HG03025 (cell line): ENCODE results near the gene TLDC2.
"Not testable (repeated sequence)": the region's sequence is repeated elsewhere in the genome, so short reads cannot be mapped to it uniquely, and the experiment has no call there.

Experiments used
- ATAC-seq: cut with Tn5 transposase; IDR thresholded peaks from one replicate; pipeline ENCODE4 v1.9.1; 2021; ENCODE audit warnings: mild to moderate bottlenecking, moderate library complexity; ENCODE audit not compliant: unreplicated experiment, low FRiP score

TLDC2 gene

DNA sequence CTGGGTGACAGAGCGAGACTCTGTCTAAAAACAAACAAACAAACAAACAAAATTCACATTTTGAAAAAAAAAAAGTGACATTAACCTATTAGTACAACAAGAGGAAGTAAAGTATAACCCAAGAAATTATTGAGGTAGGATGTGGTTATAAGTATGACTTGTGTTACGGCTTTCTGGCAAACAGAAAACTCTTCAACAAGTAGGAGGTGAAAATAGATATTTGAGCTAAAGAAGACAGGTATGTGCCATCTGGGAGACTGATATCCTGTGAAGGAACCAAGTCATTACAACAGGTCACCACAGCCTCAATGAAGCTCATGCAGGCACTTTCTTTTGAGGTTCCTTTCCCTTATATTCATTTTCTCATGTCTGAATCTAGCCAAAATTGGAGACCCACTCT lies 28.8 kb downstream of the TLDC2 start:
- no peak for ATAC-seq

DNA sequence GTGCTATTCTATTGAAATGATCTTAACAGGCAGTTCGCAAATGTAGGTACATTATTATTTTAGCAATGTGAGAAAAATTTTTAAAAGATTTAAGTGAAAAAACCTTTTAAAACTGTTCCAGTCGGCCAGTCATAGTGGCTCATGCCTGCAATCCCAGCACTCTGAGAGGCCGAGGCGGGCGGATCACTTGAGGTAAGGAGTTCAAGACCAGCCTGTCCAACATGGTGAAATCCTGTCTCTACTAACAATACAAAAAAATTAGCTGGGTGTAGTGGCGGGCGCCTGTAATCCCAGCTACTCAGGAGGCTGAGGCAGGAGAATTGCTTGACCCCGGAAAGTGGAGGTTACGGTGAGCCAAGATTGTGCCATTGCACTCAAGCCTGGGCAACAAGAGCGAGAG lies 29.6 kb downstream of the TLDC2 start:
- ATAC-seq: not testable (repeated sequence)

DNA sequence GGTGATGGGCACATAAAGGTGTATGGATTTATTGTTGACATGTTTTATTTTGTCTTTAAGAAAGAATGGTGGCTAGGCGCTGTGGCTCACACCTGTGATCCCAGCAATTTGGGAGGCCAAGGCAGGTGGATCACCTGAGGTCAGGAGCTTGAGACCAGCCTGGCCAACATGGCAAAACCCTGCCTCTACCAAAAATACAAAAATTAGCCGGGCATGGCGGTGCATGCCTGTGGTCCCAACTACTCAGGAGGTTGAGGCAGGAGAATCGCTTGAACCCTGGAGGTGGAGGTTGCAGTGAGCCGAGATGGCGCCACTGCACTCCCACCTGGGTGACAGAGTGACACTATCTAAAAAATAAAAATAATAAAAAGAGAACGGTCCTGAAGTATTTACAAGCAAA lies 30.1 kb downstream of the TLDC2 start:
- ATAC-seq: not testable (repeated sequence)

DNA sequence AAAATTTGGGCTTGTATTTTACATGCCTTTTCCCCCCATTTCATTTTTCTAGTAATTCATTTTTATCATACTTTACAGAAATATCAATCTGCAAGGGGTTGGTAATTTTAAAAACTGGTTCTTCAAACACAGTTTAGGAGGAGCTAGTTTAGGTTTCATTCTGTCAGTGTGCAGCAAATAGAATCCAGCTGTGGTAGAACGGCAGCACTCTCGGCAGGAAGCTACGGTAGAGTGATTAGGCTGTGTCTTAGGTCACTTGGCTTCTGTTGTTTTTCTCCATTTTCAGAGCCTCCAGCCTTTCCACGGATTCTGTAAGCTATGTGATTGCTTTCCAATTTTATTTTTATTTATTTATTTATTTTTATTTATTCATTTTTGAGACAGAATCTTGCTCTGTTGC lies 32.7 kb downstream of the TLDC2 start:
- ATAC-seq: no peak

DNA sequence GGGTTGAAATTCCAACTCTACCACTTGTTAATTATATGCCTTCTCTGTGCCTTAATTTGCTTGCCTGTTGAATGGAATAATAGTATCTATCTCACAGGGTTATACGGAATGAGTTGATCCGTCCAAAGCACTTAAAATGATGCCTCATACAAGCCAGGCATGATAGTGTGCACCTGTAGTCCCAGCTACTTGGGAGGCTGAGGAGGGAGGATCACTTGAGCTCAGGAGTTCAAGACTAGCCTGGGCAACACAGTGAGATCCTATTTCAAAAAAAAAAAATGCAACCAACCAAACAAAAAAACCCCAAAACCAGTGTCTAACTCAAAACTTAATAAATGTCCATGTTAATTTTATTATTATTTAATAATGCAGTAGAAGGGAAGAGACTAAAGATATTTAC lies 40.3 kb downstream of the TLDC2 start:
- ATAC-seq: no peak

DNA sequence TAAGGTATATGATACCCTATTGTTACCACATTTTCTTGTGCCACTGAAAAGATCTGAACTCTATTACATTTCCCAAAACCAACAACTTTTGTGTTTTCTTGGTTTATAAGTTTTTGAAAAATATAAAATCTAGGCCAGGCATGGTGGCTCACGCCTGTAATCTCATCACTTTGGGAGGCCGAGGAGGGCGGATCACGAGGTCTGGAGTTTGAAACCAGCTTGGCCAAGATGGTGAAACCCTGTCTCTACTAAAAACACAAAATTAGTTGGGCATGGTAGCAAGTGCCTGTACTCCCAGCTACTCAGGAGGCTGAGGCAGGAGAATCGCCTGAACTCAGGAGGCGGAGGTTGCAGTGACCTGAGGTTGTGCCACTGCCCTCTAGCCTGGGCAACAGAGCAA lies 41.3 kb downstream of the TLDC2 start:
- no peak for ATAC-seq

DNA sequence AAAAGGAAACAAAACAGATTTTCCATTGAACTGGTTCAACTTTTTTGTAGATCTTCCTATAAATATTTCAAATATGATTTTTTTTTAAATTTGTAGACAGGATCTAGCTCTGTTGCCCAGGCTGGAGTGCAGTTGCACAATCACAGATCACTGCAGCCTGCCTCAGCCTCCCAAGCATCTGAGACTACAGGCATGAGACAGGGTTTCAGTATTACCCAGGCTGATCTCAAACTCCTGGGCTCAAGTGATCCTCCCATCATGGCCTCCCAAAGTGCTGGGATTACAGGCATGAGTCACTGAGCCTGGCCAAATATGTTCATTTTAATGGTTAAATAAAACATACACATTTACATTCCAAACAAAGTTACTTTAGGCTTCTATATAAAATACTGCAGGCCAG lies 42.0 kb downstream of the TLDC2 start:
- no peak for ATAC-seq

DNA sequence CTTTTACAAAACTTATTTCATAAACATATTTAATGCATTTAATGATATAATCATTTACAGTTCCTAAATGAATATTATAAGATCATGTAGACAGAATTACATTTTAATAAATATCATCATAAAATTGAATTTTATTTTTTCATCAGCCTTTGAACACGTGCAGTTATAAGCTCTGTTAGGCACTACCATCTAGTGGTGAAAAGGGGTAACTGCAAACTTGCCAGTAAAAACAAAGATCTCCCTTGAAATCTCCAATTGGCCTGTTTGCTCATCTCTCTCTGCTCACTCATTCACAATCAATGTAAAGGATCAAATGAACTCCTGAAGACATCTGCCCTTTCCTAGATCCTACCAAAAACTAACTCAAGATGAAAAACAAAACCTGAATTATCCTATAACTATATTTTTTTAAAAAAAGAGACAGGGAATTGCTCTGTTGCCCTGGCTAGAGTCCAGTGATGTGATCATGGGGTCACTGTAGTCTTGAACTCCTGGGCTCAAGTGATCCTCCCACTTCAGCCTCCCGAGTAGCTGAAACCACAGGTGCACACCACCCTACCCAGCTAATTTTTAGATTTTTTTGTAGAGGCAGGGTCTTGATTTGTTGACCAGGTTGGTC lies 43.9 kb downstream of the TLDC2 start:
- no peak for ATAC-seq

DNA sequence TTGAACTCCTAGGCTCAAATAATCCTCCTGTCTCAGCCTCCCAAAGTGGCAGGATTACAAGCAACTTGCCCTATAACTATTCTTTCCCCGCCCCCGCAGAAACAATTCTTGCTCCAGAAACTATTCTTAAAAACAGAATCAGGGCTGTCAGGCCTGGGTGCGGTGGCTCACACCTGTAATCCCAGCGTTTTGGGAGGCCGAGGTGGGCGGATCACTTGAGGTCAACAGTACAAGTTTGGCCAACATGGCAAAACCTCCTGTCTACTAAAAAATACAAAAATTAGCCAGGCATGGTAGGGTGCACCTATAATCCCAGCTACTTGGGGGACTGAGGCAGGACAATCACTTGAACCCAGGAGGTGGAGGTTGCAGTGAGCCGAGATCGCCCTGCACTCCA lies 44.4 kb downstream of the TLDC2 start:
- ATAC-seq: no peak

DNA sequence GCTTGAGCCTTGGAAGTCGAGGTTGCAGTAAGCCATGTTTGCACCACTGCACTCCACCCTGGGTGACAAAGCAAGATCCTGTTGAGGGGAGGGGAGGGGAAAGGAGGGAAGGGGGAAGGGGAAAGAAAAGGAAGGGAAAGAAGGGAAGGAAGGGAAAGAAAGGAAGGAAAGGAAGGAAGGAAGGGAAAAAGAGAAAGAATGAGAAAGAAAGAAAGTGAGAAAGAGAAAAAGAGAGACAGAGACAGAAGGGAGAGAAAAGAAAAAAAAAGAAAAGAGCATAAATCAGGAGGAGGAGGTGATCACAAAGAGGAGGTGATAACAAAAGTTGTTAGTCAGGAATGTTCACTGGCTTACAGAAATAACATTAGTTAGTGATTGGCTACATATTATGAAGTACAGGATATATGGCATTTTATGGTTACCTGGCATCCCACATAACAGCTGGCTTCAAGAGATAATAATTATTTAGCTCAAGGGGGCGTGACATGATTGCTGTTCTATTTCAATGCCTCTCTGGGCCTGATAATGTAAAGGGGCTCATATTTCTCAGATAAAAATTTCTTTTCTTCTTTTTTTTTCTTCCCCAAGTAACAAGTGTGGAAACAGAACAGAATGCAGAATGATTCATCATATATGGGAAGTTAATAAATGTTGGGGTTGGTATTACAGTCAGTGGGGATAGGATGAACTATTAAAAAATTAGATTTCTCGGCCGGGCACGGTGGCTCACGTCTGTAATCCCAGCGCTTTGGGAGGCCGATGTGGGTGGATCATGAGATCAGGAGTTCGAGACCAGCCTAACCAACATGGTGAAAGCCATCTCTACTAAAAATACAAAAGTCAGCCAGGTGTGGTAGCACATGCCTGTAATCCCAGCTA lies 48.5 kb downstream of the TLDC2 start:
- no peak for ATAC-seq

DNA sequence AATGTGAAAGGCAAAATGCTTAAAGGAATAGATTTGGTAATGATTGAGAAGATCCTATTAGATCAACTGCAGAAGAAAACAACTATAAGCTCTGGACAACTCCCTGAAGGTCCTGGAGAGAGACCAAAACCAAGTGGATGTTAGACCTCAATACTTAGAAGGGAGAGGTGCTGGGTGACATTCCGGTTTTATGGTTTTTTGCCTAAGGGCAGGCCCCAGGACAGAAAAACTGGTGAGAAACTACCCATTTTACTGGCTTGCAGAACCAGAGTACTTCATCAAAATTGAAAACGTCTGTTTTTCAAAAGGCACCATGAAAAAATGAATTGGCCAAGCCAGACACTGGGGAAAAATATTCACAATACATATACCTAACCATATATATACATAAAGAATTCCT lies 49.3 kb downstream of the TLDC2 start:
- ATAC-seq: no peak

DNA sequence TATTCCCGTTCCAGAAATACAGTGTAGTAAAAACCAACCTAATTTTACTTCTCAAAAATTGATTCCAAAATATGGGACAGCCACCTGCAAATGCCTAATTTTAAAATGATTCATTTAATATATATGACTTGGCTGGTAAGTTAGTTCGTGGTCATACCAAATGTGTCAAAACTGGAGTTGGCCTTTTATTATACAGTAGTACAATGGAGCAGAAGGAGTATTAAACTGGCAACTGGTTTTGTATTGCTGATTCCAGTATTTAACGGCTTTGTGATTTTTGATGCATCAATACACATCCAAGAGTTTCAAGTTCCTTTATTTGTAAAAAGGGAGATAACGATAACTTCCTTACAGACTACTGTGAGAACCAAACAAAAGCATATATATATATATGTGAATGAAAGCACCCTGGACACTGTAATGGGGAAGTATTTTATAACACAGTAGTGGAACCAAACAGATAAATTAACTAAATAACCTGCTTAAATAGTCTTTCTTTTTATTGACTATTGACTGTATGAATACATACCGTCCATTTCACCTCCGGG lies 50.8 kb downstream of the TLDC2 start:
- no peak for ATAC-seq

DNA sequence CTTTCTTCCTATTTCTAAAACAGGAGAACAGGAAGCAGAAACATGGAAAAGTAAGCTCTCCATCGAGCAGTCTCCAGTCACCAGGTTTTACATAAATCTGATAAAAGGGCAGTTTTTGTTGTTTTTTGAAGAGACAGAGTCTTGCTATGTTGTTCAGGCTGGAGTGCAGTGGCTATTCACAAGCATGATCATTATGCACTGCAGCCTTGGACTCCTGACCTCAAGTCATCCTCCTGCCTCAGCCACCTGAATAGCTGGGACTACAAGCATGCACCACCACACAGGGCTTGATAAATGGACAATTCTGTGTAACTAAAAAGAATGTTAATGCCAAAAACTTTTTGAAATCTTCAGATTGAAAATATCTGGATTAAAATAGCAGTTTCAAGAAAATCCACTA lies 51.8 kb downstream of the TLDC2 start:
- no peak for ATAC-seq

DNA sequence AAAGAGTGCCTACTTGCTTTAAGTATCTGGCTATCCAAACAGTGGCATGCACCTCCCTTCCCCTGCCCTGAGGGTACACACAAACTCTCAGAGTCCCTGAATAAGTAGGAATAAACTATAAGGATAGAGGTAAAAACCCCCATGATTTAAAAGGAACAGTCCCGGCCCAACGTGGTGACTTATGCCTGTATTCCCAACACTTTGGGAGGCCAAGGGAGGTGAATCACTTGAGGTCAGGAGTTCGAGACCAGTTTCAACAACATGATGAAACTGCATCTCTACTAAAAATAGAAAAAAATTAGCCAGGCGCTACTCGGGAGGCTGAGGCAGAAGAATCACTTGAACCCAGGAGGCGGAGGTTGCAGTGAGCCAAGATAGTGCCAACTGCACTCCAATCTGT lies 53.4 kb downstream of the TLDC2 start:
- ATAC-seq: no peak

DNA sequence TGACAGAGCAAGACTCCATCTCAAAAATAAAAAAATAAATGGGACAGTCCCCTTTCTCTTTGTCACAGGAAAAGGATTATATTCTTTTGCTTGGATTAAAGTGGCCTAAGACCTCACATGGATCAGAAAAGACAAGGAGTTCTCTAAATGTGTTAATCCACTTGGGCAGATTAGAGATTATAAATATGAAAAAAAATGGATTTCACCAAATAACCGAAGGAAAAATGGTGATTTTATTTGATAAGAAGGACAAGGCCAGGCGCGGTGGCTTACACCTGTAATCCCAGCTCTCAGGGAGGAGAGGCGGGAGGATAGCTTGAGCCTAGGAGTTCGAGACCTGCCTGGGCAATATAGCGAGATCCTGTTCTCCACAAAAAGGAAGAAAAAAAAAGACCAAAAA lies 53.8 kb downstream of the TLDC2 start:
- ATAC-seq: no peak

DNA sequence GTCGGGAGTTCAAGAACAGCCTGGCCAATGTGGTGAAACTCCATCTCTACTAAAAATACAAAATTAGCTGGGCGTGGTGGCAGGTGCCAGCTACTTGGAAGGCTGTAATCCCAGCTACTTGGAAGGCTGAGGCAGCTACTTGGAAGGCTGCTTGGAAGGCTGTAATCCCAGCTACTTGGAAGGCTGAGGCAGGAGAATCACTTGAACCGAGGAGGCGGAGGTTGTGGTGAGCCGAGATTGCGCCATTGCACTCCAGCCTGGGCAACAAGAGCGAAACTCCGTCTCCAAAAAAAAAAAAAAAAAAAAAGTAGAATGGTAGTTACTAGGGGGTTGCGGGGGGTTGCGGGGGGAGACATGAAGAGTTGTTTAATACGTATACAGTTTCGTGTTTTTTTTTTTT lies 56.1 kb downstream of the TLDC2 start:
- not testable (repeated sequence) for ATAC-seq

DNA sequence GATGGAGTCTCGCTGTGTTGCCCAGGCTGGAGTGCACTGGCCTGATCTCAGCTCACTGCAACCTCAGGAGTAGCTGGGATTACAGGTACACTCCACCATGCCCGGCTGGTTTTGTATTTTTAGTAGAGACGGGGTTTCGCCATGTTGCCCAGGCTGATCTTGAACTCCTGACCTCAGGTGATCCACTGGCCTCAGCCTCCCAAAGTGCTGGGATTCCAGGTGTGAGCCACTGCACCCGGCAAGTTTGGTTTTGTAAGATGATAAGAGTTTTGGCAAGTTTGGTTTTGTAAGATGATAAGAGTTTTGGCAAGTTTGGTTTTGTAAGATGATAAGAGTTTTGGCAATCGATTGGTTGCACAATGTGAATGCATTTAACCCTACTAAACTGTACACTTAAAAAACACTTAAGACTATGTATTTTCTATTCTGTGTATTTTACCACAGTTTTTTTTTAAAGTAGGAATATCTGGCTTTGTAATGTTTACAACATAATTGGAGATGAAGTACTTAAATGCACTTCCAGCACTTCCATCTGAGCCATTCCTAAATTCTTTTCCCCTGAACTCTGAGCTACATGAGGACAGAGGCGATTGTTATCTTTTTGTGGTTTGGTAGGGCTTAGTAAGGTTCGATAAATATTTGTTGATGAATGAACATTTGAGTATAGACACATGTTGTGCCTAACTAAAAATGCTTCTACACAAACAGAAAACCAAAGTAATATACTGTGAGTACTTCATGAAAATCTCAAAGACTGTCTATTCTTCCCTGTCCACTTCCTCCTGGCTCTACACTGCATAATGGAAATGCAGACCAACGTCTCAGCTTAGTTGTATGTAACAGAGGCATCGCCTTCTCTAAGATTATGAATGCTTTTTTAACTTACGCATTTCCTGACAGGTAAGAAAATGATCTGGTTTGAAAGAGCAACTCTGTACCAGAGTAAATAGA lies 56.8 kb downstream of the TLDC2 start:
- ATAC-seq: no peak

DNA sequence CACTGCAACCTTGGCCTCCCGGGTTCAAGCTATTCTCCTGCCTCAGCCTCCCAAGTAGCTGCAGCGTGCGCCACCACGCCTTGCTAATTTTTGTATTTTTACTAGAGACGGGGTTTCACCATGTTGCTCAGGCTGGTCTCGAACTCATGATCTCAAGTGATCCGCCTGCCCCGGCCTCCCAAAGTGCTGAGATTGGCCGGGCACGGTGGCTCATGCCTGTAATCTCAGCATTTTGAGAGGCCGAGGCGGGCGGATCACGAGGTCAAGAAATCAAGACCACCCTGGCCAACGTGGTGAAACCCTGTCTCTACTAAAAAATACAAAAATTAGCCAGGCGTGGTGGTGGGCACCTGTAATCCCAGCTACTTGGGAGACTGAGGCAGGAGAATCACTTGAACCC lies 57.6 kb downstream of the TLDC2 start:
- ATAC-seq: not testable (repeated sequence)

DNA sequence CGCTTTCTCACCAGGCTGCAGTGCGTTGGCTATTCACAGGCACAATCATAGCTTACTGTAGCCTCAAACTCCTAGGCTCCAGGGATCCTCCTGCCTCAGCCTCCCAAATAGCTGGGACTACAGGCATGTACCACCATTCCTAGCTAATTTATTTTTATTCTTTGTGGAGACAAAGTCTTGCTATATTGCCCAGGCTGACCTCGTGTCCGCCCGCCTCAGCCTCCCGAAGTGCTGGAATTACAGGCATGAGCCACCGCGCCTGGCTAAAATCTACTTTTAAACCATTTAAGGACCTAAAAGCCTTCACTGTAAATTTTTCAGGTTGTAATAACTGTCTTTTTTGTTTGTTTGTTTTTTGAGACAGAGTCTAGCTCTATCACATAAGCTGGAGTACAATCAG lies 60.4 kb downstream of the TLDC2 start:
- ATAC-seq: no peak

DNA sequence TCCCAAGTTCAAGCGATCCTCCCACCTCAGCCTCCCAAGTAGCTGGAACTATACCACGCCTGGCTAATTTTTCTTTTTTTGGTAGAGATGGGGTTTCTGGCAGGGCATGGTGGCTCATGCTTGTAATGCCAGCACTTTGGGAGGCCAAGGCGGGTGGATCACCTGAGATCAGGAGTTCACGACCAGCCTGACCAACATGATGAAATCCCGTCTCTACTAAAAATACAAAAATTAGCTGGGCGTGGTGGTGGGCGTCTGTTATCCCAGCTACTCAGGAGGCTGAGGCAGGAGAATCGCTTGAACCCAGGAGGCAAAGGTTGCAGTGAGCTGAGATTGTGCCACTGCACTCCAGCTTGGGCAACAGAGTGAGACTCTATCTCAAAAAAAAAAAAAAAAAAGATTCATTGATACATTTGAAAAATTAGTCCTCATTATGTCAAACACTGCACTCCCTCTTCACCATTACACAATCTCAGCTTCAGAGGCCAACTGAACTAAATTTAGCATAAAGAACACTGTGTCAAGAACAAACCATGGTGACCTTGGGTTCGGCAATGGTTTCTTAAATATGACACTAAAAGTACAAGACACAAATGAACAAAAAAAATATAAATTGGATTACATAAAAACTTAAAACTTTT lies 60.9 kb downstream of the TLDC2 start:
- ATAC-seq: not testable (repeated sequence)
